LNCAP (cell line): ENCODE measurements around the gene LINS1.

Experiments used
- TF ChIP-seq, protein P1 (sequence below): fragments of 450-650 bp; IDR thresholded peaks from 2 replicates; pipeline ENCODE4 v1.5.1; 2017; ENCODE audit warnings: mild to moderate bottlenecking

LINS1 gene

DNA sequence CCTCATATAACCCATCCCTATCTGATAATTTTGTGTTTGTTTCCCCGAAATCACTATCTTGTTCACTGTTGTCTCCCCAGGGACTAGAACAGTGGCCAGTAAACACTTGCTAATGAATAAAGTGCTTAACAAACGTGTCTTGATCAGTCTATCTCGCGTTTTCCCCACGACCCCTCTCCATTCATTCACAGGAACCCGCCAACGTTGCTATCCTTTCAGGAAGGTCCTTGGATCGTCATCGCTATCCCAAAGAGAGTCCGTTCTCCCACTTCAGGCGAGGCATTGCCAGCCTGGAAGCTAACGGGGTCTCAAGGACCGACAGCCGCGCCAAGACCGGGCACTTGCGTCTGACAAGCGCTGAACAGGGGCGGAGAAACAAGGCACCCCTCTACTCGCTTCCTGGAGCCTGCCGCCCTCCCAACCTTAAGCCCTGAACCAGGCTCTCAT lies 344 bp downstream of the LINS1 start:
- TF ChIP-seq, protein P1, sequence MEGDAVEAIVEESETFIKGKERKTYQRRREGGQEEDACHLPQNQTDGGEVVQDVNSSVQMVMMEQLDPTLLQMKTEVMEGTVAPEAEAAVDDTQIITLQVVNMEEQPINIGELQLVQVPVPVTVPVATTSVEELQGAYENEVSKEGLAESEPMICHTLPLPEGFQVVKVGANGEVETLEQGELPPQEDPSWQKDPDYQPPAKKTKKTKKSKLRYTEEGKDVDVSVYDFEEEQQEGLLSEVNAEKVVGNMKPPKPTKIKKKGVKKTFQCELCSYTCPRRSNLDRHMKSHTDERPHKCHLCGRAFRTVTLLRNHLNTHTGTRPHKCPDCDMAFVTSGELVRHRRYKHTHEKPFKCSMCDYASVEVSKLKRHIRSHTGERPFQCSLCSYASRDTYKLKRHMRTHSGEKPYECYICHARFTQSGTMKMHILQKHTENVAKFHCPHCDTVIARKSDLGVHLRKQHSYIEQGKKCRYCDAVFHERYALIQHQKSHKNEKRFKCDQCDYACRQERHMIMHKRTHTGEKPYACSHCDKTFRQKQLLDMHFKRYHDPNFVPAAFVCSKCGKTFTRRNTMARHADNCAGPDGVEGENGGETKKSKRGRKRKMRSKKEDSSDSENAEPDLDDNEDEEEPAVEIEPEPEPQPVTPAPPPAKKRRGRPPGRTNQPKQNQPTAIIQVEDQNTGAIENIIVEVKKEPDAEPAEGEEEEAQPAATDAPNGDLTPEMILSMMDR, result no peak

DNA sequence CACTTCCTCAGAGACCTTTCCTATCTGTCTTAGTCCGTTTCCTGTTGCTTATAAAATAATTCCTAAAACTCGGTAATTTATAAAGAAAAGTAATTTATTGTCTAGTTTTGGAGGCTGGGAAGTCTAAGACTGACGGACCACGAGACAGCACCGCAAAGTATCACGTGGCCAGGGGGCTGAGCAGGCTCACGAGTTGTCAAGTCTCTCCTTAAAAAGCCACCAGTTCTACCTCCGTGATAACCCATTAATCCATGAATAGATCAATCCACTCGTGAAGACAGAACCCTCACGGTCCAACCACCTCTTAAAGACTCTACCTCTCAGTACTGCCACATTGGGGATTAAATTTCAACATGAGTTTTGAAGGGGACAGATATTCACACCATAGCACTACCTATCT lies 821 bp downstream of the LINS1 start:
- TF ChIP-seq, protein P1, result no peak

DNA sequence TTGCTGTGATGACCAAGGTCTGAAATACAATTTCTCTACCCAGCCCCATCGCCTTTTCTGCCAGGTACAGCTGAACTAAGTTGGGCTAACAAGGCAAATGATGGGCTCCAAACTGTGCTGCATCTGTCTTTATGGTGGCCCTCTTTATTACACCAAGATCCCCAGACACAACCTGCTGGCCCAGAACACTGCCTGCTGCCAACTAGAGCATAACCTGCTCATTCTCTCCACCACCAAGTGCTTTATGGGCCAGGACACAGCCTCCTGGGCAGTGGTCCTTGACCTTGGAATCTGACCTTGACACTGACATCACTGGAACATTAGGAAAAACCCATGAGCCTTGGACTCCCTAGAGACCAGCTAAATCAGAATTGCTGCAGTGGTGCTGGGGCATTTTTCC lies 3.3 kb downstream of the LINS1 start:
- TF ChIP-seq, protein P1, result no peak

DNA sequence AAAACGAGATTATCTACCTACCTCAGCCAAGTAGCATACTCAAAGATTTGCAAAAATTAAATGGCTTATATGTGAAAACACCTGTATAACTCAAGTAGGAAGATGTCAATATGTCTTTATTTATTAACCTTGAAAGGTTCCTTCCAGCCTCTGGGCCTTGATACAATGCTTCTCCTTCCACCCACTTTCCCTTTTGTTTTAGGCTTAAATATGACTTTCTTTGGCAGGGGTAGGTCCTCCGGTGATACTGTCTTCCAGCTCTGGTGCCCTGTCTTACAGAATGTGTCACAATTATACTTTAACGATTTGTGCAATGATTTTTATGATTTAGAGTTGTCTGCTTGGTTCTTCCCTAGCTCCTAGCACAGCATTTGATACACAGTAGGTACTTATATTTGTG lies 4.1 kb downstream of the LINS1 start:
- TF ChIP-seq, protein P1, result no peak

DNA sequence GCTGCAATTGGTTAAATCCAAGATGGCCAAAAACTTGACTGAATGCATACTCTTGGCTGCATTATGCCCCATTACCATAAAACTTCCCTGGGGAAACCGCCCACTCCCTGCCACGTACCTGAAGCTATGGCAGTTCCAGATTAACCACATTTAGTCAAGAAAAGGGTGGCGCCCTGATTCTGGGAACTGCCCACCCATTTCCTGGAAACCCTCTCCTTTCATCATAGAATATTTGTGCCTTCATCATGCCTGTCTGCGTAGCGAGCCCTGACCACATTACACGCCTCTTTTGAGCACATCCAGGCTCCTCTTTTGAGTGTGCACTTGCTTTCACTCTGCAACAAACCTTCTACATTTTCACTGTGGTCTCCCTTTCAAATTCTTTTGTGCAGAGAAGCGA lies 5.2 kb downstream of the LINS1 start:
- TF ChIP-seq, protein P1, result no peak

DNA sequence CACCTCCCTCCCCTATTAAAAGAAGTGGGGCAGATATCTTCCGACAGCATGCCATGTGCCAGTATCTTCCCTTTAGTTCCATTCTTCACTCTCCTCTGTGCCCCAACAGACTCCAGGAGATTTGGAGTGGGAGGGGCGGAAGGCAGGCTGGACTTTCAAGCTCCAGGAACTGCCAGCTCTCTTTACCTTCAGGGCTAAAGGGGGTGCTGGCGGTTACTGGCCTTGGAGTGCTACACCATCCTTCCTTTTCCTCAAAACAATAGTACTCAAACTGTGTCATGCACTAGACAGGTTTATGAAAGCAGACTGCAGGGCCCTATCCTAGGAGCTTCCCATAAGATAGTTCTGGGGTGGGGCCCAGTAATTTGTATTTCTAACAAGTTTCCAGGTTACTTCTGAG lies 6.0 kb downstream of the LINS1 start:
- TF ChIP-seq, protein P1, result no peak

DNA sequence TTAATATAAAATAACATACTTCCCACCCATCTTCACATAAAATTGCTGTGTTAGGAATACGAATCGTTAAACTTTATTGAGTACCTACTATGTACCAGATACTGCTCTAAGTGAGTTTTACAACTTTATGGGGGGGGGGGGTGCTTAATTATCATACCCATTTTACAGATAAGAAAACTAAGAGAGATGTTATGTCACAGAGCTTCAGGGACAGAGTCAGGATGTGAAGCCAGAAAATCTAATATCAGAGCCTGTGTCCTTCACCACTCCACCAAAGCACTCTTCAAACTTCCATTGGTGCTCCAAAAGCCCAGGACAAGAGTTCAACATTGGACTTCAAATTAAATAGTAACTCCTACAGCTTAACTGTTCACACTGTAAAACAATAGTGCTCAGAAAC lies 8.6 kb downstream of the LINS1 start:
- TF ChIP-seq, protein P1, result no peak

DNA sequence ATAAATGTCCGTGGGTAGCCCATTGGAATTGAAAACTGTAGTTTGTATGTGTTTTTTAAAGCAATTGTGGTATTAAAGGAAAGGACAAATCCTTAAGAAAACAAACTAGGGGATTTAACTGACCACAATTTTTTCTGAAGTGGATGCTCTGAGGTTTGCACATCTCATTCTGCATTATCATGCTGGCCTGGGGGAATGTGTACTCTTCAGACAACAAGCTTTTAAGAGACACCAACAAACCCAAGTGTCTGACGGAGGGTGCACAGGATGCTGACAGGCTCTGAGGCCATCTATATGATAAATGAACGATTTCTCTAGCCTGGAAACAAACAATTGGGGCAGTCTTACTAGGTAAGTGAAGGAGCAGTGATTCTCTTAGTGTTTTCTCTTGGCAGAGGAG lies 9.1 kb downstream of the LINS1 start:
- TF ChIP-seq, protein P1, result no peak
